SU-DHL-6 (cell line): ENCODE results near the gene MADCAM1.

ENCODE experiments used
- H2AFZ ChIP-seq: fragments of 200-600 bp; sonication (generic); 2 replicates; pipeline ENCODE4 v1.6.1; 2014; ENCODE audit warnings: low read depth, mild to moderate bottlenecking, moderate library complexity, mixed read lengths, antibody characterized with exemption, low read length; ENCODE audit not compliant: severe bottlenecking
- H3F3A ChIP-seq: fragments of 200-600 bp; shearing (Covaris generic); 2 replicates; pipeline ENCODE4 v1.6.0; 2016; ENCODE audit warnings: antibody characterized with exemption, mild to moderate bottlenecking; ENCODE audit not compliant: insufficient read depth
- H3K27ac ChIP-seq: fragments of 200-600 bp; sonication (generic); 2 replicates; pipeline ENCODE4 v1.5.1; 2016; ENCODE audit warnings: low read depth, mild to moderate bottlenecking, low read length, moderate library complexity, mixed read lengths
- H3K27me3 ChIP-seq: fragments of 200-600 bp; sonication (generic), shearing (Covaris generic); 2 replicates; pipeline ENCODE4 v1.6.0; 2014; ENCODE audit warnings: mild to moderate bottlenecking, low read length
- H3K36me3 ChIP-seq: fragments of 200-600 bp; sonication (generic); 2 replicates; pipeline ENCODE4 v1.6.1; 2014; ENCODE audit warnings: mild to moderate bottlenecking, low read length, mixed read lengths
- H3K4me2 ChIP-seq: fragments of 300-600, 200-600 bp; shearing (Covaris generic), sonication (generic); 2 replicates; pipeline ENCODE4 v1.6.0; 2014; ENCODE audit warnings: low read length, low read depth, mild to moderate bottlenecking; ENCODE audit not compliant: poor library complexity, severe bottlenecking
- H3K4me3 ChIP-seq: fragments of 200-600 bp; sonication (generic); 2 replicates; pipeline ENCODE4 v1.5.1; 2014; ENCODE audit warnings: antibody characterized with exemption, low read length, mild to moderate bottlenecking, mixed read lengths; ENCODE audit not compliant: insufficient read depth, poor library complexity, severe bottlenecking
- H3K79me2 ChIP-seq: fragments of 200-600 bp; sonication (generic); 2 replicates; pipeline ENCODE4 v1.6.1; 2014; ENCODE audit warnings: mild to moderate bottlenecking, low read length, moderate library complexity; ENCODE audit not compliant: insufficient read depth
- H3K9ac ChIP-seq: fragments of 200-600 bp; sonication (generic); 2 replicates; pipeline ENCODE4 v1.7.0; 2014; ENCODE audit warnings: mild to moderate bottlenecking, low read length
- H3K9me2 ChIP-seq: fragments of 200-600 bp; sonication (generic); replicated peaks from 2 replicates; pipeline ENCODE4 v1.6.1; 2014; ENCODE audit warnings: low read length; ENCODE audit not compliant: insufficient read depth
- H3K9me3 ChIP-seq: fragments of 200-600 bp; sonication (generic); 2 replicates; pipeline ENCODE4 v1.6.1; 2014; ENCODE audit warnings: low read length, mixed read lengths; ENCODE audit not compliant: insufficient read depth
- H4K20me1 ChIP-seq: fragments of 200-600 bp; sonication (generic); 2 replicates; pipeline ENCODE4 v1.6.1; 2014; ENCODE audit warnings: low read depth, mild to moderate bottlenecking, antibody characterized with exemption, low read length, moderate library complexity, mixed read lengths
- EZH2phosphoT487 ChIP-seq: fragments of 200-600 bp; sonication (generic), shearing (Covaris generic); conservative IDR thresholded peaks from 2 replicates; pipeline ENCODE4 v1.6.1; 2018; ENCODE audit warnings: mild to moderate bottlenecking, antibody characterized with exemption, low read length, moderate library complexity, mixed read lengths
- TF ChIP-seq, protein P1 (sequence below): fragments of 200-600 bp; sonication (generic); IDR thresholded peaks from one replicate; pipeline ENCODE4 v1.5.1; 2017; ENCODE audit warnings: antibody characterized with exemption, mild to moderate bottlenecking, low read length, moderate library complexity; ENCODE audit not compliant: insufficient read depth, poor library complexity, severe bottlenecking

MADCAM1 gene

DNA sequence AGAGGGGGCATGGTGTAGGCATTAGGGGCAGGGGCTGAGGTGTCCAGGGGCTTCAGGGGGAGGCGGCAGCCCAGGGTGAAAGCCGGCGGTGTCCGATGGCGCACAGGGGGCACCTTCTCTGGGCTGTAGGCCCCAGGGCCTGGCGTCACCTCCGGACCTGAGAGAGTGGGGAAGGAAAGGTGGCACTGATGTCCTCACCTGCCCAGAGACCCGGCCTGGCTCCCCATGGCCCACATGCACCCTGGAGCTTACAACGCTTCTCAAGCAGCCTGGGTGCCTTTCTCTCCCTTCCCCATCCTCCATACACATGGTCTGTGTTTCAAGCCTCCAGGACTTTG lies 32.1 kb upstream of the MADCAM1 start:
- Histone ChIP-seq H3K4me2 (no peak overlapping the region), H3K27ac (no peak overlapping the region), H3K36me3 (no peaks in the 10 kb centered on the region), H2AFZ (no peak overlapping the region), H3K9me3 (no peaks in the 10 kb centered on the region), H3K79me2 (no peaks in the 10 kb centered on the region), H4K20me1 (no peaks in the 10 kb centered on the region), H3K9ac (no peak overlapping the region), H3F3A (no peaks in the 10 kb centered on the region), H3K27me3 (no peaks in the 10 kb centered on the region), H3K9me2 (no peaks in the 10 kb centered on the region), H3K4me3 (no peak overlapping the region)
- TF ChIP-seq EZH2phosphoT487 = no peak
- TF ChIP-seq, protein P1, sequence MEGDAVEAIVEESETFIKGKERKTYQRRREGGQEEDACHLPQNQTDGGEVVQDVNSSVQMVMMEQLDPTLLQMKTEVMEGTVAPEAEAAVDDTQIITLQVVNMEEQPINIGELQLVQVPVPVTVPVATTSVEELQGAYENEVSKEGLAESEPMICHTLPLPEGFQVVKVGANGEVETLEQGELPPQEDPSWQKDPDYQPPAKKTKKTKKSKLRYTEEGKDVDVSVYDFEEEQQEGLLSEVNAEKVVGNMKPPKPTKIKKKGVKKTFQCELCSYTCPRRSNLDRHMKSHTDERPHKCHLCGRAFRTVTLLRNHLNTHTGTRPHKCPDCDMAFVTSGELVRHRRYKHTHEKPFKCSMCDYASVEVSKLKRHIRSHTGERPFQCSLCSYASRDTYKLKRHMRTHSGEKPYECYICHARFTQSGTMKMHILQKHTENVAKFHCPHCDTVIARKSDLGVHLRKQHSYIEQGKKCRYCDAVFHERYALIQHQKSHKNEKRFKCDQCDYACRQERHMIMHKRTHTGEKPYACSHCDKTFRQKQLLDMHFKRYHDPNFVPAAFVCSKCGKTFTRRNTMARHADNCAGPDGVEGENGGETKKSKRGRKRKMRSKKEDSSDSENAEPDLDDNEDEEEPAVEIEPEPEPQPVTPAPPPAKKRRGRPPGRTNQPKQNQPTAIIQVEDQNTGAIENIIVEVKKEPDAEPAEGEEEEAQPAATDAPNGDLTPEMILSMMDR = no peak

DNA sequence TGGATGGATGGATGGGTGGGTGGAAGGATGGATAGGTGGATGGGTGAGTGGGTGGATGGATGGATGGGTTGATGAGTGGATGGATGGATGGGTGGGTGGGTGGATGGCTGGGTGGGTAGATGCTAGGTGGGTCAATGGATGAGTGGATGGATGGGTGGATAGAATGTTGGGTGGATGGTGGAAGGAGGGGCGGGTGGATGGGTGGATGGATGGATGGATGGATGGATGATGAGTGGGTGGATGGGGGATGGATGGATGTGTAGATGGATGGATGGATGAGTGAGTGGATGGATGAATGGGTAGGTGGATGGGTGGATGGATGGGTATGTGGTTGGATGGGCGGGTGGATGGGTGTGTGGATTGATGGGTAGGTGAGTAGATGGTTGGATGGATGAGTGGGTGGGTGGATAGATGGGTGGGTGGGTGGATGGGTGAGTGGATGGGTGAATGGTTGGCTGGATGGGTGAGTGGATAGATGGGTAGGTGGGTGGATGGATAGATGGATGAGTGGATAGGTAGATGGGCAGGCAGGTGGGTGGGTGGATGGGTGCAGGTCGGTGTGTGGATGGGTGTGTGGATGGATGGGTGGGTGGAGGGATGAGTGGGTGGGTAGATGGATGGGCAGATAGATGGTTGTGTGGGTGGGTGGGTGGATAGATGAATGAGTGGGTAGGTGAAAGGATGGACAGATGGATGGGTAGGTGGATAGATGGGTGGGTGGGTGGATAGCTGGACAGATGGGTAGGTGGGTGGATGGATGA lies 31.1 kb upstream of the MADCAM1 start:
- TF ChIP-seq, protein P1 = no peak
- no peak for TF ChIP-seq EZH2phosphoT487
- no peaks in the 10 kb centered on the region for H3K27me3 ChIP-seq
- H2AFZ ChIP-seq = no peak overlapping the region
- no peaks in the 10 kb centered on the region for H4K20me1 ChIP-seq
- H3K4me3 ChIP-seq = no peak overlapping the region
- no peak overlapping the region for H3K27ac ChIP-seq
- no peaks in the 10 kb centered on the region for H3K9me2 ChIP-seq
- no peak overlapping the region for H3K4me2 ChIP-seq
- H3K9me3 ChIP-seq = no peaks in the 10 kb centered on the region
- H3K36me3 ChIP-seq = no peaks in the 10 kb centered on the region
- H3K79me2 ChIP-seq = no peaks in the 10 kb centered on the region
- H3K9ac ChIP-seq = no peak overlapping the region
- H3F3A ChIP-seq = no peaks in the 10 kb centered on the region

DNA sequence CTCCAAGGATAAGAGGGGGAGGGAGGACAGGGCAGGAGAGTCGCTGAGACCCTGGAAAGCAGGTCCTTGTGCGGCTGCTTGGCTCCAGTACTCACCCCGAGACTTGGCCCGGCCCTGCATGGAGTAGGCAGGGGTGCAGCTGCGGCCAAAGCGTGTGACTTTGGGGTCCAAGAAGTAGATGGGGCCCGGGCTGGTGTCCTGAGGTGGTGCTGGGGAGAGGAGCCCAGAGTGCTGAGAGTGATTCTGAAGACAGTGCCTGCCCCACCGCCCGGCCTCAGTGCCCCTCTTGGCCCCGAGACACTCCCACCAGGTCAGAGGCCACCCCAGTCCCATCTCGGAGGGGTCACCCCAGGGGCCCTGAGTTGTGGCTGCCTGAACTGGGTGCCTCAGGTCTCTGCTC lies 28.7 kb upstream of the MADCAM1 start:
- no peaks in the 10 kb centered on the region for H3K36me3 ChIP-seq
- H3K9me2 ChIP-seq = no peaks in the 10 kb centered on the region
- H3F3A ChIP-seq = no peaks in the 10 kb centered on the region
- TF ChIP-seq EZH2phosphoT487 = no peak
- TF ChIP-seq, protein P1 = no peak
- no peak overlapping the region for H3K9ac ChIP-seq
- no peaks in the 10 kb centered on the region for H3K27me3 ChIP-seq
- H4K20me1 ChIP-seq = no peaks in the 10 kb centered on the region
- H3K79me2 ChIP-seq = no peaks in the 10 kb centered on the region
- H3K4me2 ChIP-seq = no peak overlapping the region
- H3K27ac ChIP-seq = no peak overlapping the region
- no peak overlapping the region for H3K4me3 ChIP-seq
- no peaks in the 10 kb centered on the region for H3K9me3 ChIP-seq
- H2AFZ ChIP-seq = no peak overlapping the region
